ENCODE results near the gene MON2.
A peak's percentile ranks its signal among the peaks of the same experiment; 100 is the strongest.

The MON2 gene

GRCh38 chr12:62621101-62621638 is 154.5 kb downstream of the MON2 start:
- DNase-seq: no peak

- no peak for DNase-seq
Measured at GRCh38 chr12:62622177-62622576, 155.6 kb downstream of the MON2 start.

- no peak for DNase-seq
Measured at GRCh38 chr12:62625228-62625627, 158.6 kb downstream of the MON2 start.

- no peak for DNase-seq
Measured at GRCh38 chr12:62627181-62627580, 160.6 kb downstream of the MON2 start.

GRCh38 chr12:62629413-62629812 is 162.8 kb downstream of the MON2 start:
- no peak for DNase-seq

- DNase-seq: no peak
Measured at GRCh38 chr12:62629971-62630739, 163.5 kb downstream of the MON2 start.

- DNase-seq: no peak
Measured at GRCh38 chr12:62631471-62632410, 165.1 kb downstream of the MON2 start.

GRCh38 chr12:62632411-62632918 is 165.8 kb downstream of the MON2 start:
- no peak for DNase-seq

GRCh38 chr12:62635649-62636048 is 169.0 kb downstream of the MON2 start:
- no peak for DNase-seq

- no peak for DNase-seq
Measured at GRCh38 chr12:62637679-62638078, 171.1 kb downstream of the MON2 start.

- DNase-seq: peak in 1 of 2 experiments; percentile 7
Measured at GRCh38 chr12:62640910-62641448, 174.4 kb downstream of the MON2 start.

GRCh38 chr12:62642486-62642885 is 175.9 kb downstream of the MON2 start:
- DNase-seq: no peak

- DNase-seq: no peak
Measured at GRCh38 chr12:62643486-62643885, 176.9 kb downstream of the MON2 start.

GRCh38 chr12:62646566-62646965 is 179.9 kb downstream of the MON2 start:
- DNase-seq: no peak

- no peak for DNase-seq
Measured at GRCh38 chr12:62647586-62647985, 181.0 kb downstream of the MON2 start.

GRCh38 chr12:62649412-62650138 is 182.9 kb downstream of the MON2 start:
- DNase-seq: no peak
